HG03558 (cell line): ENCODE results near the gene SEC22A.

Source experiments
- ATAC-seq: cut with Tn5 transposase; IDR thresholded peaks from one replicate; pipeline ENCODE4 v1.9.1; 2021; ENCODE audit warnings: moderate number of reproducible peaks; ENCODE audit not compliant: unreplicated experiment; ENCODE audit errors: extremely low read depth

SEC22A gene

DNA sequence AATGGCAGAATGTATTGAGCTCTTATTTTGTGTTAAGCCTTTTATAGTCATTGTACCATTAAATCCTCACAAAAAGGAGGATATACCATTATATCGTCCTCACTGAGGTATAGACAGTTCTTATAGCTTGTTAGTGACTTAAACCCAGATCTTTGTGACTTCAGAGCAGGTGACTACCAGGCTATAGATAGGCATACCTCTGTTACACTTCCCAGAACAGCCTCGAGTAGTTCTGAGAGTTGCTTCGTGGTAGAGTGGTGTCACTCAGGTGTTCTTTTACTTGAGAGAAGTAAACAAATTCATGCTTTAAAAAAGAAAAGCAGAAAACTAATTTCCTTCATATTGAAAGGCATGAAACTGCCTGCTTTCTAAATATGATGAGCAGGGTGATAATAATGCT is 59.9 kb downstream of the SEC22A start:
- ATAC-seq, result no peak

DNA sequence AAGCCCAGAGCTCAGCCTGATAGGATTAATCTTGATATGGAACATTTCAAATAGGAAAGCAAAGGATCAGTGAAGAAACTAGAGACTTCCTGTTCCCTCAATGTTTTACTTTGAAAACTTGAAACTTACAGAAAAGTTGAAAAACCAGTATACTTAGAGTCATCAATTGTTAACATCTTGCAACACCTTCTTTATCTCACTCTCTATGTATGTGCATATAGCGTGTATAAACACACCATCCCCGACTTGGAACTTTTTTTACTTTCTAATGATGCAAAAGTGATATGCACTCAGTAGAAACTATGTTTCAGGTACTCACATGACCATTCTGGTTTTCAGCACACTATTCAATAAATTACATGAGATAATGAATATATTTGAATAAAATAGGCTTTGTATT is 60.5 kb downstream of the SEC22A start:
- ATAC-seq, result no peak

DNA sequence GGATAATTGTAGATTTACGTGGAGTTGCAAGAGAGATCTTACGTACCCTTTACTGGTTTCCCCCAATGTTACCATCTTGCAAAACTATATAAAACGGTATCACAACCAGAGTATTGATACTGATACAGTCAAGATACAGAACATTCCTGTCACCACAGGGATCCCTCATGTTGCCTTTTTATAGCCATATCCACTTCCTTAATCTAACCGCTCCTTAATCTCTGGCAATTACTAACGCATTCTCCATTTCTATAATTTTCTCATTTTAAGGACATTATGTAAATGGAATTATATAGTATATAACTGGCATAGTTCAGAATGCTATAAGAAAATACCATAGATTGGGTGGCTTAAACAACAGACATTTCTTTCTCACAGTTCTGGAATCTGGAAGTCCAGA is 61.1 kb downstream of the SEC22A start:
- no peak for ATAC-seq

DNA sequence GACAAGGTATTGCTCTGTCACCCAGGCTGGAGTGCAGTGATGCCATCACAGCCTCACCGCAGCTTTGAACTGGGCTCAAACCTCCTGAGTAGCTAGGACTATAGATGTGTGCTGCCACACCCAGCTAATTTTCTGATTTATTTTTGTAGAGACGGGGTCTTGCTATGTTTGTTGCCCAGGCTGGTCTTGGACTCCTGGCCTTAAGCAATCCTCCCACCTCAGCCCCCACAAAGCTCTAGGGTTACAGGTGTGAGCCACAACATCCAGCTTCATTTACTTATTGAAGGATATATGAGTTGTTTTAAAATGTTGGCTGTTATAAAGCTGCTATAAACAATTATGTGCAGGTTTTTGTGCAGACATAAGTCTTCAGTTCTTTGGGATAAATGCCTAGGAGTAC is 62.2 kb downstream of the SEC22A start:
- ATAC-seq, result no peak

DNA sequence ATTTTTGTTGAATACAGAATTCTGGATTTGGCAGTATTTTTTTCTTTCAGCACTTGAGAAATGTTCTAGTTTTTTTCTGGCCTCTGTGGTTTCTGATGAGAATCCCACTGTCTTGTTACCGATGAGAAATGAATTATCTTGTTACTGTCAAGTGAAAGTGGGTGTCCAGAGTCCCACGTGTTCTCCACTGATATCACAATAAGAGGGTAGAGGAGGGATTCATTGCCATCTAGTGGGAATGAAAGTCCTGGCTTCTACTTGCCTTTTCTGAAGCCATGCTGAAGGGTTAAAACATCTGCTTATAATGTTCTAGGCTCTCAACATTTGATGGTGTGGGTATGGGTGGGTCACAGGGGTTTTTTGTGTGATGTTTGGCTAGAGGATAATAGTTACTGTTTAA is 66.1 kb downstream of the SEC22A start:
- ATAC-seq, result no peak

DNA sequence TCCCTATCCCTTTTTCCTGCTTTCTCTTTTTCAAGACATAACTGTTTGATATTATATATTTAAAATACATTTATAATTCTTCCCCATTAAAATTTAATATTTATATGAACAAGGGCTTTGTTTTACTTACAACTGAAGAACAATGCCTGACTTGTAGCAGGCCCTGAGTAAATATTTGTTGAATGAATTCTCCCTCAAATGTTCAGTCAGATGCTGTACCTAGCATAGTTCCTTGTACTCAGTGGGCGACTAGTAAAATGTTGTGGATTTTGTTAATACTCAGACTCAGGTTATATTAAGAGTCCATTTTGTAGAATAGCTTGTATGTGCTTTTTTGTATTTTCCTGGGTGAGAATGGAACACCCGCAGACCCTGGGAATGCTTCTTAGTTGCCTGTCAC is 69.1 kb downstream of the SEC22A start:
- ATAC-seq, result no peak

DNA sequence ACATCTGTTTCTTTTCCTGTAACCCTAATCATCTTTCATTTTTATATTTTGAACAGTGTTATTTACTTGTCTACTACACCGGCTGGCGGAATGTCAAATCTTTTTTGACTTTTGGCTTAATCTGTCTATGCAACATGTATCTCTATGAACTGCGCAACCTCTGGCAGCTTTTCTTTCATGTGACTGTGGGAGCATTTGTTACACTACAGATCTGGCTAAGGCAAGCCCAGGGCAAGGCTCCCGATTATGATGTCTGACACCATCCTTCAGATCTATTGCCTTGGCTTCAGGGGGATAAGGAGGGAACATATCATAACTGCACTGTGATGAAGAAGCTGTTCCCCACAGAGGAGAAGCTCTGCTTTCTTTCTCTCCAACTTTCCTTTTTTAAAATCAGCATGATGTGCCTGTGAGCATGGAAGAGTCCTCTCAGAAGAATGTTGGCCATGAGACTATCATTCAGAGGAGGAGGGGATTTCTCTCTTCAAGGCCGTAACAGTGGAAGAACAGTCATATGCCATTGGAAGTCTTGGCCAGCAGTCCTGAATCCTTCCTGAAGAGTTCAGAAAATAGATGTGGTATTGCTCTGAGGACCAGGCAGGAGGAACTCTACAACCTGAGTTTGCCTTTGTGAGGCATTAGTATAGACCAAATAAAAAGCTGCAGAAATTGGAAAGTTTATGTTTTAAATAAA is 69.9 kb downstream of the SEC22A start:
- no peak for ATAC-seq

DNA sequence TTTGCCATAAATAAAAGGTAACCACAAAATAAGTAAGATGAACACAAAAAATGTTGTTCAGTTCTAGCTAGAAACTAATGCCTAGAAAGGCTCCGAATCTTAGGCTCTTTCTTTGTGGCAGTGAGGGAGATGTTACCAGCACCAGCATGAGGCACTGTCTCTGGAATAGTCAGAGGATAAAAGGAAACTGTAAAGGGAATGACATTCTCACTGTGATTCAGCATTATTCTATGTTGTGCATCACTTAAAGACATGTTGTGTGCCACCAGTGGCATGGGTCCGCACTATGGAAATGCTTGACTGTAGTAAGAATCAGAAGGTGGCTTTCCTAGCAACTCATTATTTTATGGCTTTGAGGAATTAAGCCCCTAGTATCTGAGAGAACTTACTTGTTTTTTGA is 70.8 kb downstream of the SEC22A start:
- ATAC-seq, result no peak

DNA sequence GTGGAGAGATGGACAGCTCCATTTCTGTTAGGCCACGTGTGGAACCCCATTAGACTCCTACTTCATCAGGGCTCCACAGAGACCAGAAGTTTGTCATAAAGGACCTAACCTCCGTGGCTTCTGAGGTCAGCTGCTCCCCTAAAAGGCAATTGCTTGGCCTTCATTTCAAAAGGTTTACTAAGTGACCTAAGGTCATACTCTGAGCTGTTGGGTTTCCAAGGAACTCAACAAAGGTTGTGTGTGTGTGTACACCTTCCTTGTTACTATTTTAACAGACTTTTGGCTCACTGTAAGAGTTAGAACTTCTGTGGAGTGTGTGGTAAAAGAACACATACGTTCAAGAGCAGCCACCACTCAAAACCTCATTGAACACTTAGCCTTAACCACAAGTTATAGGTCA is 73.9 kb downstream of the SEC22A start:
- ATAC-seq, result no peak

DNA sequence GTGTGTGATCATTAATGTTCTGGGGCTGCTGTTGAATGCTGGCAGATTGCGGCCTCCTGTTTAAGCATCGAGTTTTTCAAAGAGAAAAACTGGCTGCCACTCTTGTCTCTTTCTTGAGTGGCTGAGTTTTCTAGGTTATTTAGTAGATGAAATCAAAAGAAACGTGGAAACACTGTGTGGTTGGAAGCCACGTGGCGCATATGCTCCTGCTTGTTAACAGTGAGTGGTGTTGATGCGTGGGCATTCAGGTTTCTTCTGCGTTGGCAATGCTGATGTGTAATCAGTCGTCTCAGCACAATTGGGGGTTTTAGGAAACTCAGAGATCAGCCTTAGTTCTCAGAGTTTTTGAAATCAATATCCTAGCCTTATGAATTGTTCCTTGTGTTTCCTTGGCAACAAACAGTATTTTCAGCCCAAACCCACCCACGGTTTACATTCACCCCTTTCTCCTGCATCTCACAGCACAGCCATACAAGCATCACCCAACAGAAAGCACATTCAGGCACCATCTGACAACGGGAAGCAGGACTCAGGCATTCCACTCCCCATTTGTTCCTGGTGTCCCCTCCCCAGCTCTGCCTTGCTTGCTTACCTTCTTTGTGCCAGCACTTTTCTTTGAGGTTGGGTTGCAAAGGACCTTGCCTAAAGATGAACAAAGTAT is 74.7 kb downstream of the SEC22A start:
- no peak for ATAC-seq

DNA sequence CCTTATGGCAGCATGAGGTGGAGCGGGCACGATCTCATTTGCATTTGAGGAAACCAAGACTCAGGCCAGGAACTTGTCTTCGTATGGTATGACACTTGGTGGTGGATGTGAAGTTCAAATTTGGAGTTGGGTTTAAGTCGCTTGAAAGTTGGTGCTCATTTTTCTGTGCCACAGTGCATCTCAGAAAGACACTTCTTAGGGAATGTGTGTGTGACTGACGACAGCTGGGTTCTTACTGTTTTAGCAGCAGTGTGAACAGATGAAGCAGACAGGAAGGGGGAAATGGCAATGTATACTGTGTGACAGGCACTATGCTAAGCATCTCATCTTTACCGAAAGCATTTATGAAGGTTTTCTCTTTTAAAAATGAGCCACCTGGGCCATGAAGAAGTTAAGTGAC is 75.4 kb downstream of the SEC22A start:
- ATAC-seq, result no peak

DNA sequence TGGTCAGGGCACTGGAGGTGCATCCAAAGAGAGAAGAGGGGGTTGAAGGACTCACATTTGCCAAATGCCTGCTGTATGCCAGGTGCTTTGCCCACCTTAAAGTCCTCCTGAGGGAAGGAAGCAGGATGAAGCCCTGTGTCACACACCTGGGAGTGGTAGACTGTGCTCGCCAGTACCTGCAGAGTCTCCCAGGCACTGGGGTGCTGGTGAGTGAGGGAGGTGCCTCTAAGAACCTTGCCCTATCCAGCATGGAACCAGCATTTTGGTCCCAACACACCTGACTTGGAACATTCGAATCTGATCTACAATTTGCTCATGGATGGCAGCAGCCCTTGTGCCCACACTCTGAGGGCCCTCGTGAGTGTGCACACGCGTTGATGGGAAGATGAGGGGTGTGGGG is 76.7 kb downstream of the SEC22A start:
- ATAC-seq, result no peak

DNA sequence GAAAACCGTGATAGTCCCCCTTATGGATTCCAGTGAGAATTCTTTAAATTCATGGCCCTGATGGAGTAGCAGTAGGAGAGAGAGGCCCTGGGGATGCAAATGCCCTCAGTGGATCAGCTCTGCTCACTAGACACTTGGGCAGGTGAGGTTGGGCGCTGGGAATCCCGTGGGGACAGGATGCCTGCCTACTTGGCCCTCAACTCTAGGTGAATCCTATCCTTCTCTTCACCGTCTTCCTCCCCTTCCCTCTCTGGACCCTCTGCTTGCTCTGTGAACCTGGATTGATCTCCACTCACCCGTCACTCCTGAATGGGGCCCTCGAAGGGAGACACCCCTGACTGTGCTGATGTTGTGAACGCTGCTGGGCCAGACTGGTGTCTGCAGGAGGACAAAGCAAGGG is 77.4 kb downstream of the SEC22A start:
- no peak for ATAC-seq

DNA sequence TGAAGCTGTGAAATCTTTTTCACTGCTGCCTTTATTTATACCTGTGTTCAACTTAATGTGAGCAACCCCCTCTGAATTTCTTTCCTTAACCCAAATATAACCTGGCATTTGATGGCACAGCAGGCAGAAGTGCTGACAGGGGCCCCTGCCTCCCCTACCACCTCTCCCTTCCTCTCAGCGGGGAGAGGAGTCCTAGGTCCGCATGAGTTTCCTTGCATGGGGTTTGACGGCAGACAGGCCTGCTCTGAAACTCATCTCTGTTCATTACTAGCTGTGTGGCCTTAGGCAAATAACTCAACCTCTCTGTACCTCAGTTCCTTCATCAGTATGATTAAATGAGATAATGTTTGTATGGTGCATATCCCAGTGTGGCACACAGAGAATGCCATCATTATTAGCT is 79.7 kb downstream of the SEC22A start:
- no peak for ATAC-seq

DNA sequence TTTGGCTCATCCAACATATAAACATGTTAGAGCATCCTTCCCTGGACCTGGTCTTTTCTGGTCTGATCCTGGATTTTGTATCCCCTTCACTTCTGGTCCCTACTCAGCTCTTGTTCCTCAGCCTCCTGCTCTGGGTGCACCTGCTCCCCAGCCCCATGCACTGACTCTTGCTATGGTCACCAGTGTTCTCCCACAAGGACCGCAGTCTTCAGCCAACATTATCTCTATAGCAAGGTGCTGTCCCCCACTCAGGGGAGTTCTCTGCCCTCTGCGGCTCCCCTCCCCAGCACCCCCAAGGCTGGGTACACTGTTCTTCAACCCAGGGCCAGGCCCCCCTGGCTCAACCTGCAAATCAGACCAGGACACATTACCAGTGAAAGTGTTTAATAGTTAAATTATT is 80.2 kb downstream of the SEC22A start:
- no peak for ATAC-seq

DNA sequence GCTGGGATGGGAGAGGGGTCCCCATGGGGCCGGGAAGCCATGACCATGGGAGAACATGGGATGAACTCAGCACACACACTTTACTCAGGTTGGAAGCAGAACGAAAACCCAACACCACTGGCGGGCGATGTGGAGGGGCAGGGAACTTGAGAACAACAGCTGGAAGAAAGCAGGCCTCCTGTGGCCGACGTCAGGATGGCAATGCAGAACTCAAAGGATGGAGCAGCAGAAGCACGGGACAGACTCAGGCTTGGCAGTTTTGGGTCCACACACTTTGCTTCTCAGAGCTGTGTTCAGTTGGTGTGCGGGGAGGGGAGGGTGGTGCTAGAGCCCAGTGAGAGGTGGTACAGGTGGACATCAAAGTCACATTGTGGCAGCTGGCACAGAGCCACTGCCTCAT is 80.7 kb downstream of the SEC22A start:
- no peak for ATAC-seq

DNA sequence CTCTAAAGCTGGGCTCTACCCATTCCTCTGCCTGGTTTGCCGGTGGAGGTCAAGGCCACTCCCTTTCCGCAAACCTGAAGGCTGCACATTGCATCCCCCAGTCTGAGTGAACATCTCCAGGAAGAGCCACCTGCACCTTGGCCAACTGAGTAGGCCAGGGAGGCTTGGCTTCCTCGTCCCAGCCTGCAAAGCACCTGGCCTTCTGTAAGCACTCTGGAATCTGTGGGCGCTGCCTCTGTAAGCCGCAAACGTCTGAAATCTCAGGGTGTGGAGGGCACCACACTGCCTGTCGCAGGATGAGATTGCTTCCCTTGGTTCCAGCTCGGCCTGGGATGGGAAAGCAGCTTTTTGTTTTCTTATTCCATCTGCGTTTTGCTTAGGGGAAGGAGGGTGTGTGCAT is 81.3 kb downstream of the SEC22A start:
- ATAC-seq, result no peak

DNA sequence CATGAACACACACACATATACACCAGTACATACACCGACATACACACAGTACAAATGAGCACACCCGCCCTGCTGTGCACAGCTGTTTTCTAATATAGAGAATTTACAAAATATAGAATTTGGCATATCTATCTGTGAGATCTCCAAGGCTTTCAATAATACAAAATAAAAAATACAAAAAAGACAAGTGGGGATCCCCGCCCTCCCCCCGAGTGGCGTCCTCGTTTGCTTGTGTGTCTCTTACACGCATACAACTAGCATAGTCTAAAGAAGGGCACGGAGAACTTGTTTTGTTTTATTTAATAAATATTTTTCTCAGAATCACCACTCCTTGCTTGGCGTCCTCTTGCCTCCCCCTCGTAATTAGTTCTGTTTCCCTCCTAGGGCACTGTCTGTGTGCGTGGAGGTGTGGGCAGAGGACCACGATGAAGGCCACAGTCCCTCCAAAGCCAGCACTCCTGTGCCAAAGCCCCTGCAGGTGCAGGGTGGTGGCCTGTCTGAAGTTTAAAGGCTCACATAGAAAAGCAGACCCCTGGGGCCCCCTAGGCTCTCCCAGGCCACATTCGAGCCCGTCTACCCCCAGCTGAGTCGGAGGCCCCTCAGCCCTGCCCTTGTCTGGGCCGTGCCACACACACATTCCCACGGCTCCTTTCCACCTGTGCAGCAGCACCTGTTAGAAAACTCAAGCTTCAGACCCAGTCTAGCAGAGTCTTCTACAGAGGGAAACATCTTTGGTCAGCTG is 82.1 kb downstream of the SEC22A start:
- ATAC-seq, result no peak

DNA sequence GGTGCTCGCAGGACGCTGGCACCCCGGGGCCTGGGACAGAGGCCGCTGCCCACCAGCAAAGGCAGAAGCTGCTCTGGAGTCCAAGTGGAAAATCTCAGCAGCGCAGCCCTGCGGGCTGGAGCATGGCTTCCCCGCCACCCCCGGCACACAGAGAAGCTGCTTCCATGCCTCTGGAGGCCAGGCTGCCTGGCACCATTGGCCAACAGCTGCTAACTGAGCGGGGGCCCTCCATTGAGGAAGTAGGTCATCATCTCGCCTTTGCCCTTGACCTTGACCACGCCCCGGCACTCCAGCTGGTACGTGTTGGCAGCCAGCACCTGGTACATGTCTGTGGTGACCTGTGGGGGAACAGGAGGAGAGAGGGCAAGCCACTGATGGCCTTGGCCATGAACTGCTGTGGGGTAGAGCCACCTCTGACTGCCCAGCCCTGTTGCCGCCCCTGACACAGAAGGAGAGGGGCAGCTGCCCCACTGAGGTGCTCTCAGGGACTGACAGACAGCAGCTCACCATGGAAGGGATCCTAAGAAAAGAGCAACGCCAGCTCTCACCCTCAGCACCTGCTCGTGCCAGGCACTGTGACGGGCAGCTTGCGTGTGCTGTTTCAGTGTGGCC is 82.8 kb downstream of the SEC22A start:
- no peak for ATAC-seq

DNA sequence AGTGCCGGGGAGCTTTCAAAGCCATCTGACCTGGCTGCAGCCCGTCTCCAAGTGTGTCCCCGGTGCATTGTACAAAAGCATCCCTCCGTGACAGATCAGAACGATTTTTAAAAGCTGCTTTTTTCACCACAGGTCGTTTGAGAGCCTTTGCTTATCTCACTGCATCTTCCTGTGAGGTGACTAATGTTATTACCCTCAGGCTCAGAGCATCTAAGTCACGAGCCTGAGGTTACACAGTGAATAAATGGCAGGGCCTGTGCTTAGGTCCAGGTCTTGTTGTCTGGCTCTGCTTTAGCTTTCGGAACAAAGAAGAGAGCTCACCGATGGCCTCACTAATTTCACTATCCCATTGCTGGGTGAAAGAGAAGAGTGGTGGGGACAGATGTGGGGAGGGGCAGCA is 83.3 kb downstream of the SEC22A start:
- no peak for ATAC-seq

DNA sequence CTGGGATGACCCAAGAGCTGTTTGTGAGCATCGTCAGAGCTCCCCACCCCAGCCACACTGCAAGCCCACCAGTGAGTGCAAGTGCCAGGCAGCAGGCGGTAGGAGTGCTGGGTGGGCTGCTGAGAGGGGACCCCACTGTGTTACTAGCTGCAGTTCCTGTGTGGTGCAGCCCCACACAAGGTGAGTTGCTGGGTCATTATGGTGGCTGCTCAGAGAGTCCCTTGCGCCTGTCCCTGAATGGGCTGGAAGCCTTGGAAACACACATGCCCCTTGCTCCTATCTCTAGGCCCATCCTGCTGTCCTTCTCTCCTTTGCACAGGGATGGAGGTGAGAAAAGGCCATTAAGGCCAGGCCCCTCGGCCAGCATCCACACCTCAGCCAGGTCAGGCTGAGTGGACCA is 83.7 kb downstream of the SEC22A start:
- ATAC-seq, result no peak
